ENCODE data around the gene SGPP2.

GRCh38 chr2:222499226-222499625 lies 74.9 kb downstream of the SGPP2 start:
- TF ChIP-seq POLR2A (IDR thresholded peaks at IDR 0.05; ENCODE audit: low read length) (no peak), CHD2 (IDR thresholded peaks at IDR 0.05; ENCODE audit: low read length, partially characterized antibody) (no peak)
- TF ChIP-seq, protein P1, sequence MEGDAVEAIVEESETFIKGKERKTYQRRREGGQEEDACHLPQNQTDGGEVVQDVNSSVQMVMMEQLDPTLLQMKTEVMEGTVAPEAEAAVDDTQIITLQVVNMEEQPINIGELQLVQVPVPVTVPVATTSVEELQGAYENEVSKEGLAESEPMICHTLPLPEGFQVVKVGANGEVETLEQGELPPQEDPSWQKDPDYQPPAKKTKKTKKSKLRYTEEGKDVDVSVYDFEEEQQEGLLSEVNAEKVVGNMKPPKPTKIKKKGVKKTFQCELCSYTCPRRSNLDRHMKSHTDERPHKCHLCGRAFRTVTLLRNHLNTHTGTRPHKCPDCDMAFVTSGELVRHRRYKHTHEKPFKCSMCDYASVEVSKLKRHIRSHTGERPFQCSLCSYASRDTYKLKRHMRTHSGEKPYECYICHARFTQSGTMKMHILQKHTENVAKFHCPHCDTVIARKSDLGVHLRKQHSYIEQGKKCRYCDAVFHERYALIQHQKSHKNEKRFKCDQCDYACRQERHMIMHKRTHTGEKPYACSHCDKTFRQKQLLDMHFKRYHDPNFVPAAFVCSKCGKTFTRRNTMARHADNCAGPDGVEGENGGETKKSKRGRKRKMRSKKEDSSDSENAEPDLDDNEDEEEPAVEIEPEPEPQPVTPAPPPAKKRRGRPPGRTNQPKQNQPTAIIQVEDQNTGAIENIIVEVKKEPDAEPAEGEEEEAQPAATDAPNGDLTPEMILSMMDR (IDR thresholded peaks at IDR 0.05): no peak

All from A549 (cell line).